Liver (tissue), 9 donors: ENCODE results near the gene RNF34. TPM values are rescaled to one million over a fixed set of nuclear protein-coding genes. Genes with fewer than 3 reads are reported as not detected.

Experiments used
- DNase-seq: peaks from one replicate; pipeline ENCODE4 v3.0.0-alpha.2; 2017; ENCODE audit warnings: low spot score
- H3K27ac ChIP-seq, 2 donors: one replicate each; pipeline ENCODE4 v1.7.0; 2013; ENCODE audit warnings: inconsistent platforms in 2 of 2, low read length in 2 of 2, control low read depth in 1 of 2, low read depth in 1 of 2, mild to moderate bottlenecking in 1 of 2
- H3K27me3 ChIP-seq, 4 donors: one replicate each; pipeline versions ENCODE4 v1.6.1 to v1.7.0; 2013; ENCODE audit warnings: low read length in 3 of 4, inconsistent platforms in 1 of 4, mild to moderate bottlenecking in 1 of 4, moderate library complexity in 1 of 4; ENCODE audit not compliant: control insufficient read depth in 4 of 4, insufficient read depth in 4 of 4
- H3K36me3 ChIP-seq, 4 donors: one replicate each; pipeline versions ENCODE4 v1.6.1 to v1.7.0; 2013; ENCODE audit warnings: low read length in 3 of 4, mild to moderate bottlenecking in 3 of 4, low read depth in 1 of 4, moderate library complexity in 1 of 4; ENCODE audit not compliant: control insufficient read depth in 4 of 4, insufficient read depth in 3 of 4
- H3K4me1 ChIP-seq, 4 donors: one replicate each; pipeline versions ENCODE4 v1.6.1 to v1.7.0; 2013; ENCODE audit warnings: low read length in 3 of 4, mild to moderate bottlenecking in 3 of 4, moderate library complexity in 1 of 4; ENCODE audit not compliant: control insufficient read depth in 4 of 4, insufficient read depth in 4 of 4
- H3K4me3 ChIP-seq, 3 donors: one replicate each; pipeline versions ENCODE4 v1.6.1 to v1.7.0; 2013; ENCODE audit warnings: low read length in 3 of 3, control low read depth in 1 of 3, low read depth in 1 of 3, mild to moderate bottlenecking in 1 of 3
- H3K9ac ChIP-seq, 2 donors: one replicate each; pipeline ENCODE4 v1.7.0; 2013; ENCODE audit warnings: low read length in 2 of 2, mild to moderate bottlenecking in 2 of 2, moderate library complexity in 2 of 2, control low read depth in 1 of 2, low read depth in 1 of 2
- H3K9me3 ChIP-seq, 4 donors: one replicate each; pipeline versions ENCODE4 v1.6.1 to v1.7.0; 2013; ENCODE audit warnings: low read length in 3 of 4; ENCODE audit not compliant: control insufficient read depth in 4 of 4
- EGR1 ChIP-seq, 2 donors: IDR thresholded peaks; 2 replicates each; pipeline ENCODE4 v1.6.1; 2016 to 2018; ENCODE audit warnings: antibody characterized with exemption in 2 of 2, low read depth in 2 of 2
- FOXA2 ChIP-seq: IDR thresholded peaks from 2 replicates; pipeline ENCODE4 v1.6.1; 2016; ENCODE audit warnings: antibody characterized with exemption
- GABPA ChIP-seq, 2 donors: IDR thresholded peaks in 1 of 2; conservative IDR thresholded peaks in 1 of 2; 2 replicates each; pipeline ENCODE4 v1.6.1; 2016; ENCODE audit warnings: antibody characterized with exemption in 2 of 2, mild to moderate bottlenecking in 1 of 2, moderate library complexity in 1 of 2
- HNF4A ChIP-seq, 2 donors: conservative IDR thresholded peaks; 2 replicates each; pipeline ENCODE4 v1.6.1; 2016; ENCODE audit warnings: antibody characterized with exemption in 2 of 2, mild to moderate bottlenecking in 2 of 2
- HNF4G ChIP-seq: IDR thresholded peaks from 2 replicates; pipeline ENCODE4 v1.6.1; 2016; ENCODE audit warnings: antibody characterized with exemption
- JUND ChIP-seq, 2 donors: IDR thresholded peaks; 2 replicates each; pipeline ENCODE4 v1.6.1; 2016; ENCODE audit warnings: antibody characterized with exemption in 2 of 2
- NR2F2 ChIP-seq: IDR thresholded peaks from 2 replicates; pipeline ENCODE4 v1.6.1; 2016; ENCODE audit warnings: antibody characterized with exemption
- RAD21 ChIP-seq, 2 donors: IDR thresholded peaks; 2 replicates each; pipeline ENCODE4 v1.6.1; 2016; ENCODE audit warnings: antibody characterized with exemption in 2 of 2, mild to moderate bottlenecking in 2 of 2
- RXRA ChIP-seq, 2 donors: IDR thresholded peaks; 2 replicates each; pipeline ENCODE4 v1.6.1; 2017 to 2018; ENCODE audit warnings: antibody characterized with exemption in 2 of 2, mild to moderate bottlenecking in 1 of 2
- SP1 ChIP-seq: IDR thresholded peaks from 2 replicates; pipeline ENCODE4 v1.6.1; 2018; ENCODE audit warnings: antibody characterized with exemption, mild to moderate bottlenecking
- TAF1 ChIP-seq: conservative IDR thresholded peaks from 2 replicates; pipeline ENCODE4 v1.6.1; 2016; ENCODE audit warnings: antibody characterized with exemption, mild to moderate bottlenecking
- YY1 ChIP-seq: IDR thresholded peaks from 2 replicates; pipeline ENCODE4 v1.6.1; 2016; ENCODE audit warnings: antibody characterized with exemption, mild to moderate bottlenecking
- WGBS: extraction: QIAGEN DNeasy Blood & Tissue Kit; methylation state at CpG from one replicate; pipeline ENCODE4 v1.1.7; 2013; 5-methylcytosine and 5-hydroxymethylcytosine counted together
- polyA plus RNA-seq, 2 donors: library from polyadenylated mRNA; stranded (reverse) in 1 of 2; unstranded in 1 of 2; fragments of 200-250 nt in 1 of 2; fragments of >200 nt in 1 of 2; fragmentation: Nextera tagmentation in 1 of 2; extraction: Ambion mirVana in 1 of 2; gene quantifications; one replicate each; pipeline versions ENCODE4 v1.2.1 to v1.2.3, GENCODE V29; 2013 to 2015
- total RNA-seq, 2 donors: library from RNA; depleted of rRNA; stranded (reverse); fragments of >200 nt; gene quantifications; one replicate each; pipeline ENCODE4 v1.2.3, GENCODE V29; 2014
- TF ChIP-seq, protein P1 (sequence below): IDR thresholded peaks from 2 replicates; pipeline ENCODE4 v1.6.1; 2016; ENCODE audit warnings: antibody characterized with exemption
- TF ChIP-seq, protein P2 (sequence below): IDR thresholded peaks from 2 replicates; pipeline ENCODE4 v1.6.1; 2016; ENCODE audit warnings: antibody characterized with exemption
- TF ChIP-seq, protein P3 (sequence below): IDR thresholded peaks from 2 replicates; pipeline ENCODE4 v1.6.1; 2016; ENCODE audit warnings: antibody characterized with exemption
- TF ChIP-seq, protein P4 (sequence below): IDR thresholded peaks from 2 replicates; pipeline ENCODE4 v1.6.1; 2016; ENCODE audit warnings: antibody characterized with exemption, mild to moderate bottlenecking
- TF ChIP-seq, protein P5 (sequence below): fragments of 150-350 bp; IDR thresholded peaks from 2 replicates; pipeline ENCODE4 v1.5.1; 2017; ENCODE audit warnings: improper control_type of control experiment, low read depth, low read length; ENCODE audit not compliant: missing input control
- donor health status: healthy.
- donor health status: healthy.
- donor health status: healthy.
- donor health status: healthy.
- donor health status: healthy.

RNF34 gene
- total and polyA plus RNA-seq, 4 donors: 9.5 to 27.7 (median 17.9) TPM

DNA sequence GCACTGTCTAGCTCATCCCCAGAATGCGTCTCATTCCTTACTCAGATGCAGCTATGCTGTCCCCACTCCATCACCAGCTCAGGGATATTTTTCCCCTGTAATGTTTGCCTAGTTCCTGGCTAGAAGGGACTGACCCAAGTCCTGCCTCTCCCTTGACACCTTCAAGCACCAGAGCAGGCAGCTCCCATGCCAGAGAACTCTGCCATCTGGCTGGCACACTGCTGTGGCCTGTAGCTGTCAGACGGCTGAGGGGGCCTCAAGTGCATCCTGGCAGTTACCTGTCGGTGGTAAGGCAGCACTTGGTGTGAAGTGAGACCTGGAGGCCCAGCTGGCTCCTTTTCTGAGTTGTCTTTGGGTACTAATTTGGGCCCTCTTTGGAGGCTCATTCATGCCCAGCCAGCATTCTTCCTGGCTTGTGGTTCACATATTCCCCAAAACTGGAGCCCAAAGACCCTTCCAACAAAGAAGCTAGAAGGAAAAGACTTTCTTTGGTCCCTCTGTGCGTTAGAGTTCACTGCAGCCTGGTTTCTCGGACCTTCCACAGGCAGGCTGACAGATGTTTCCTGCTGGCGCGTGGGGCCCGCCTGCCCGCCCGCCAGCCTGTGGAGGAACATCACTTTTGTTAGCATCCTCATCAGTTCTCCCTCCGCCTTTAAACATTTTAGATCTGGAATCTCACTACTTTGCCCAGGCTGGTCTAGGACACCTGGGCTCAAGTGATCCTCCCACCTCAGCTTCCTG, 33.0 kb downstream of the RNF34 start:
- no peak overlapping the region for H3K4me3 ChIP-seq

More for the DNA sequence above, 33.0 kb downstream of the RNF34 start:
- no peak overlapping the region for H3K27ac ChIP-seq
- TF ChIP-seq JUND (IDR thresholded peaks at IDR 0.05) (no peak), FOXA2 (no peak), EGR1 (IDR thresholded peaks at IDR 0.05; ENCODE audit: low read depth in 2 of 2) (no peak), SP1 (no peak), TAF1 (no peak), RAD21 (IDR thresholded peaks at IDR 0.05) (no peak), NR2F2 (no peak), GABPA (IDR thresholded peaks at IDR 0.05 in 1 of 2, conservative IDR thresholded peaks at IDR 0.05 in 1 of 2) (no peak), YY1 (no peak), HNF4A (conservative IDR thresholded peaks at IDR 0.05) (no peak), HNF4G (no peak), RXRA (IDR thresholded peaks at IDR 0.05) (no peak)
- TF ChIP-seq, protein P1, sequence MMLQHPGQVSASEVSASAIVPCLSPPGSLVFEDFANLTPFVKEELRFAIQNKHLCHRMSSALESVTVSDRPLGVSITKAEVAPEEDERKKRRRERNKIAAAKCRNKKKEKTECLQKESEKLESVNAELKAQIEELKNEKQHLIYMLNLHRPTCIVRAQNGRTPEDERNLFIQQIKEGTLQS: no peak
- TF ChIP-seq, protein P2, sequence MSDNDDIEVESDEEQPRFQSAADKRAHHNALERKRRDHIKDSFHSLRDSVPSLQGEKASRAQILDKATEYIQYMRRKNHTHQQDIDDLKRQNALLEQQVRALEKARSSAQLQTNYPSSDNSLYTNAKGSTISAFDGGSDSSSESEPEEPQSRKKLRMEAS: no peak
- TF ChIP-seq, protein P3, sequence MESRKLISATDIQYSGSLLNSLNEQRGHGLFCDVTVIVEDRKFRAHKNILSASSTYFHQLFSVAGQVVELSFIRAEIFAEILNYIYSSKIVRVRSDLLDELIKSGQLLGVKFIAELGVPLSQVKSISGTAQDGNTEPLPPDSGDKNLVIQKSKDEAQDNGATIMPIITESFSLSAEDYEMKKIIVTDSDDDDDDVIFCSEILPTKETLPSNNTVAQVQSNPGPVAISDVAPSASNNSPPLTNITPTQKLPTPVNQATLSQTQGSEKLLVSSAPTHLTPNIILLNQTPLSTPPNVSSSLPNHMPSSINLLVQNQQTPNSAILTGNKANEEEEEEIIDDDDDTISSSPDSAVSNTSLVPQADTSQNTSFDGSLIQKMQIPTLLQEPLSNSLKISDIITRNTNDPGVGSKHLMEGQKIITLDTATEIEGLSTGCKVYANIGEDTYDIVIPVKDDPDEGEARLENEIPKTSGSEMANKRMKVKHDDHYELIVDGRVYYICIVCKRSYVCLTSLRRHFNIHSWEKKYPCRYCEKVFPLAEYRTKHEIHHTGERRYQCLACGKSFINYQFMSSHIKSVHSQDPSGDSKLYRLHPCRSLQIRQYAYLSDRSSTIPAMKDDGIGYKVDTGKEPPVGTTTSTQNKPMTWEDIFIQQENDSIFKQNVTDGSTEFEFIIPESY: no peak
- TF ChIP-seq, protein P4, sequence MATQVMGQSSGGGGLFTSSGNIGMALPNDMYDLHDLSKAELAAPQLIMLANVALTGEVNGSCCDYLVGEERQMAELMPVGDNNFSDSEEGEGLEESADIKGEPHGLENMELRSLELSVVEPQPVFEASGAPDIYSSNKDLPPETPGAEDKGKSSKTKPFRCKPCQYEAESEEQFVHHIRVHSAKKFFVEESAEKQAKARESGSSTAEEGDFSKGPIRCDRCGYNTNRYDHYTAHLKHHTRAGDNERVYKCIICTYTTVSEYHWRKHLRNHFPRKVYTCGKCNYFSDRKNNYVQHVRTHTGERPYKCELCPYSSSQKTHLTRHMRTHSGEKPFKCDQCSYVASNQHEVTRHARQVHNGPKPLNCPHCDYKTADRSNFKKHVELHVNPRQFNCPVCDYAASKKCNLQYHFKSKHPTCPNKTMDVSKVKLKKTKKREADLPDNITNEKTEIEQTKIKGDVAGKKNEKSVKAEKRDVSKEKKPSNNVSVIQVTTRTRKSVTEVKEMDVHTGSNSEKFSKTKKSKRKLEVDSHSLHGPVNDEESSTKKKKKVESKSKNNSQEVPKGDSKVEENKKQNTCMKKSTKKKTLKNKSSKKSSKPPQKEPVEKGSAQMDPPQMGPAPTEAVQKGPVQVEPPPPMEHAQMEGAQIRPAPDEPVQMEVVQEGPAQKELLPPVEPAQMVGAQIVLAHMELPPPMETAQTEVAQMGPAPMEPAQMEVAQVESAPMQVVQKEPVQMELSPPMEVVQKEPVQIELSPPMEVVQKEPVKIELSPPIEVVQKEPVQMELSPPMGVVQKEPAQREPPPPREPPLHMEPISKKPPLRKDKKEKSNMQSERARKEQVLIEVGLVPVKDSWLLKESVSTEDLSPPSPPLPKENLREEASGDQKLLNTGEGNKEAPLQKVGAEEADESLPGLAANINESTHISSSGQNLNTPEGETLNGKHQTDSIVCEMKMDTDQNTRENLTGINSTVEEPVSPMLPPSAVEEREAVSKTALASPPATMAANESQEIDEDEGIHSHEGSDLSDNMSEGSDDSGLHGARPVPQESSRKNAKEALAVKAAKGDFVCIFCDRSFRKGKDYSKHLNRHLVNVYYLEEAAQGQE: no peak
- TF ChIP-seq, protein P5, sequence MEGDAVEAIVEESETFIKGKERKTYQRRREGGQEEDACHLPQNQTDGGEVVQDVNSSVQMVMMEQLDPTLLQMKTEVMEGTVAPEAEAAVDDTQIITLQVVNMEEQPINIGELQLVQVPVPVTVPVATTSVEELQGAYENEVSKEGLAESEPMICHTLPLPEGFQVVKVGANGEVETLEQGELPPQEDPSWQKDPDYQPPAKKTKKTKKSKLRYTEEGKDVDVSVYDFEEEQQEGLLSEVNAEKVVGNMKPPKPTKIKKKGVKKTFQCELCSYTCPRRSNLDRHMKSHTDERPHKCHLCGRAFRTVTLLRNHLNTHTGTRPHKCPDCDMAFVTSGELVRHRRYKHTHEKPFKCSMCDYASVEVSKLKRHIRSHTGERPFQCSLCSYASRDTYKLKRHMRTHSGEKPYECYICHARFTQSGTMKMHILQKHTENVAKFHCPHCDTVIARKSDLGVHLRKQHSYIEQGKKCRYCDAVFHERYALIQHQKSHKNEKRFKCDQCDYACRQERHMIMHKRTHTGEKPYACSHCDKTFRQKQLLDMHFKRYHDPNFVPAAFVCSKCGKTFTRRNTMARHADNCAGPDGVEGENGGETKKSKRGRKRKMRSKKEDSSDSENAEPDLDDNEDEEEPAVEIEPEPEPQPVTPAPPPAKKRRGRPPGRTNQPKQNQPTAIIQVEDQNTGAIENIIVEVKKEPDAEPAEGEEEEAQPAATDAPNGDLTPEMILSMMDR: no peak
- no peaks in the 10 kb centered on the region for H3K27me3 ChIP-seq
- H3K4me1 ChIP-seq: no peaks in the 10 kb centered on the region
- H3K36me3 ChIP-seq: peaks cover 9 to 60% (median 49%) of the 10 kb centered on the region in 4 donors
- no peaks in the 10 kb centered on the region for H3K9me3 ChIP-seq
- H3K9ac ChIP-seq: no peak overlapping the region
- WGBS: 88% methylated on average over 11 of the region's 11 CpGs
- no peak for DNase-seq
